MM.1S (cell line): ENCODE measurements around the gene PTPRA.

Experiments
- DNase-seq: peaks from one replicate; pipeline ENCODE4 v3.0.0-alpha.2; 2015
- H2AFZ ChIP-seq: fragments of 300-600 bp; sonication (generic); 2 replicates; pipeline ENCODE4 v1.6.0; 2016; ENCODE audit warnings: antibody characterized with exemption, low read length
- H3F3A ChIP-seq: fragments of 300-600 bp; sonication (generic); 2 replicates; pipeline ENCODE4 v1.6.1; 2016; ENCODE audit warnings: mild to moderate bottlenecking, antibody characterized with exemption, low read length, moderate library complexity, mixed read lengths; ENCODE audit not compliant: insufficient read depth
- H3K27ac ChIP-seq: fragments of 300-600 bp; sonication (generic); 2 replicates; pipeline ENCODE4 v1.5.1; 2016; ENCODE audit warnings: mild to moderate bottlenecking, low read length
- H3K27me3 ChIP-seq: fragments of 300-600 bp; sonication (generic); replicated peaks from 2 replicates; pipeline ENCODE4 v1.6.0; 2016; ENCODE audit warnings: low read length; ENCODE audit not compliant: insufficient read depth
- H3K36me3 ChIP-seq: fragments of 300-600 bp; sonication (generic); replicated peaks from 2 replicates; pipeline ENCODE4 v1.6.1; 2016; ENCODE audit warnings: mild to moderate bottlenecking, low read length, mixed read lengths; ENCODE audit not compliant: insufficient read depth
- H3K4me1 ChIP-seq: fragments of 300-600 bp; sonication (generic); 2 replicates; pipeline ENCODE4 v1.6.1; 2016; ENCODE audit warnings: low read length, mixed read lengths
- H3K4me2 ChIP-seq: fragments of 300-600 bp; sonication (generic); 2 replicates; pipeline ENCODE4 v1.6.0; 2016; ENCODE audit warnings: low read depth, low read length
- H3K4me3 ChIP-seq: fragments of 300-600 bp; sonication (generic); 2 replicates; pipeline ENCODE4 v1.5.1; 2016; ENCODE audit warnings: low read length, mixed read lengths
- H3K79me2 ChIP-seq: fragments of 300-600 bp; sonication (generic); 2 replicates; pipeline ENCODE4 v1.6.1; 2016; ENCODE audit warnings: mixed run types, low read length, mixed read lengths
- H3K9ac ChIP-seq: fragments of 300-600 bp; sonication (generic); 2 replicates; pipeline ENCODE4 v1.6.1; 2016; ENCODE audit warnings: low read length, mixed read lengths
- H3K9me2 ChIP-seq: fragments of 300-600 bp; sonication (generic); replicated peaks from 2 replicates; pipeline ENCODE4 v1.6.1; 2016; ENCODE audit warnings: mild to moderate bottlenecking, low read length, mixed read lengths; ENCODE audit not compliant: insufficient read depth
- H3K9me3 ChIP-seq: fragments of 300-600 bp; sonication (generic); replicated peaks from 2 replicates; pipeline ENCODE4 v1.6.1; 2016; ENCODE audit warnings: mild to moderate bottlenecking, low read length, mixed read lengths; ENCODE audit not compliant: insufficient read depth
- H4K20me1 ChIP-seq: fragments of 300-600 bp; sonication (generic); 2 replicates; pipeline ENCODE4 v1.6.1; 2016; ENCODE audit warnings: mild to moderate bottlenecking, low read length, moderate library complexity, mixed read lengths; ENCODE audit not compliant: insufficient read depth
- EZH2 ChIP-seq: fragments of 300-600 bp; sonication (generic); optimal IDR thresholded peaks from 2 replicates; pipeline ENCODE3; 2017; ENCODE audit warnings: low read depth, mild to moderate bottlenecking, antibody characterized with exemption, low read length, mixed read lengths
- EZH2phosphoT487 ChIP-seq: fragments of 300-600 bp; sonication (generic); IDR thresholded peaks from 2 replicates; pipeline ENCODE4 v1.6.1; 2018; ENCODE audit warnings: antibody characterized with exemption, low read length
- TF ChIP-seq, protein P1 (sequence below): fragments of 300-600 bp; sonication (generic); IDR thresholded peaks from 2 replicates; pipeline ENCODE4 v1.5.1; 2016; ENCODE audit warnings: antibody characterized with exemption, low read length, mixed read lengths

Gene PTPRA

DNA sequence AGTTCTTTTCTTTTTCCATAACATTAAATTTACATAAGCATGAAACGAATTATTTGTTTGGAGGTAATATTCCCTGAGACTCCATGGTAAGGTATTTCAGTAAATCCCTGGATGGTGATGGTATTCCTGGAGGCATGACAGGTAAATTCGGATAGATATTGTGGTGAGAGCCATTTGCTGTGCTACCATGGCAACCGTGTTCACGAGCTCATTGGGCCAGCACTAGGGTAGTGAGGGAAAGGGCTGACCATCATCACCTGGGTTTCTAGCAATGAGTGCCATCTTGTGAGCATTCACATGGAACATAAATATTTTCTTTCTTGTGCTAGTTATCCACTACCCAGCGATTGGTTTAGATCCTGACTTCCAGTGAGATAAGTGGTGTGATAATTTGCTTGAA lies 118.3 kb downstream of the PTPRA start:
- no peaks in the 10 kb centered on the region for H3K79me2 ChIP-seq
- H3K4me2 ChIP-seq: no peak overlapping the region
- TF ChIP-seq EZH2: no peak
- no peak for TF ChIP-seq EZH2phosphoT487
- TF ChIP-seq, protein P1, sequence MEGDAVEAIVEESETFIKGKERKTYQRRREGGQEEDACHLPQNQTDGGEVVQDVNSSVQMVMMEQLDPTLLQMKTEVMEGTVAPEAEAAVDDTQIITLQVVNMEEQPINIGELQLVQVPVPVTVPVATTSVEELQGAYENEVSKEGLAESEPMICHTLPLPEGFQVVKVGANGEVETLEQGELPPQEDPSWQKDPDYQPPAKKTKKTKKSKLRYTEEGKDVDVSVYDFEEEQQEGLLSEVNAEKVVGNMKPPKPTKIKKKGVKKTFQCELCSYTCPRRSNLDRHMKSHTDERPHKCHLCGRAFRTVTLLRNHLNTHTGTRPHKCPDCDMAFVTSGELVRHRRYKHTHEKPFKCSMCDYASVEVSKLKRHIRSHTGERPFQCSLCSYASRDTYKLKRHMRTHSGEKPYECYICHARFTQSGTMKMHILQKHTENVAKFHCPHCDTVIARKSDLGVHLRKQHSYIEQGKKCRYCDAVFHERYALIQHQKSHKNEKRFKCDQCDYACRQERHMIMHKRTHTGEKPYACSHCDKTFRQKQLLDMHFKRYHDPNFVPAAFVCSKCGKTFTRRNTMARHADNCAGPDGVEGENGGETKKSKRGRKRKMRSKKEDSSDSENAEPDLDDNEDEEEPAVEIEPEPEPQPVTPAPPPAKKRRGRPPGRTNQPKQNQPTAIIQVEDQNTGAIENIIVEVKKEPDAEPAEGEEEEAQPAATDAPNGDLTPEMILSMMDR: no peak
- no peak overlapping the region for H2AFZ ChIP-seq
- no peaks in the 10 kb centered on the region for H4K20me1 ChIP-seq
- no peaks in the 10 kb centered on the region for H3K9me3 ChIP-seq
- DNase-seq: no peak
- H3K27me3 ChIP-seq: no peaks in the 10 kb centered on the region
- no peak overlapping the region for H3K27ac ChIP-seq
- H3K4me1 ChIP-seq: no peaks in the 10 kb centered on the region
- no peak overlapping the region for H3K4me3 ChIP-seq
- H3F3A ChIP-seq: no peaks in the 10 kb centered on the region
- no peak overlapping the region for H3K9ac ChIP-seq
- no peaks in the 10 kb centered on the region for H3K9me2 ChIP-seq
- H3K36me3 ChIP-seq: peaks cover 6% of the 10 kb centered on the region; the same call in 1 of the 2 replicates

DNA sequence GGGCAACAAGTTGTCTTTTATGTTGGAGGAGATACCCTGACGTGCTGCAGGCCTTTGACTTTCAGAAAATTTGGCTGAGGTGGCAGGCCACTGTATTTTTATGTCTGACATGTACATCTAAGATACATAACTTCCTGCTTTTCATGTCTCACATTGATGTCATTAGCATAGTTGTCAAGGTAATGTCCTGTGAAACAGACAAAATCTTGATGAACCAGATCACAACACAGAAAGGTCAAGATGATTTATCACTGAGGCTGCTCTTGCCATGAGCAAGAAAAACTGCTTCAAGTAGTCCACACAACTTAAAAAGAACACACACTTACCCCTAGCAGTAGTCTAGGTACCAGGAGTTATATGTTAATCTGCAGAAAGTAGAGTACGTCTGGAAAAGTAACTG lies 120.0 kb downstream of the PTPRA start:
- Histone ChIP-seq H3K4me2 (no peak overlapping the region), H3K9me3 (no peaks in the 10 kb centered on the region), H4K20me1 (no peaks in the 10 kb centered on the region), H3K9me2 (no peaks in the 10 kb centered on the region), H3K36me3 (peaks cover 6% of the 10 kb centered on the region; the same call in 1 of the 2 replicates), H3K27me3 (no peaks in the 10 kb centered on the region), H3F3A (no peaks in the 10 kb centered on the region), H3K9ac (no peak overlapping the region), H3K4me1 (no peaks in the 10 kb centered on the region), H3K27ac (no peak overlapping the region), H3K79me2 (no peaks in the 10 kb centered on the region), H2AFZ (no peak overlapping the region), H3K4me3 (no peak overlapping the region)
- TF ChIP-seq EZH2phosphoT487: no peak
- no peak for TF ChIP-seq EZH2
- TF ChIP-seq, protein P1: no peak
- no peak for DNase-seq

DNA sequence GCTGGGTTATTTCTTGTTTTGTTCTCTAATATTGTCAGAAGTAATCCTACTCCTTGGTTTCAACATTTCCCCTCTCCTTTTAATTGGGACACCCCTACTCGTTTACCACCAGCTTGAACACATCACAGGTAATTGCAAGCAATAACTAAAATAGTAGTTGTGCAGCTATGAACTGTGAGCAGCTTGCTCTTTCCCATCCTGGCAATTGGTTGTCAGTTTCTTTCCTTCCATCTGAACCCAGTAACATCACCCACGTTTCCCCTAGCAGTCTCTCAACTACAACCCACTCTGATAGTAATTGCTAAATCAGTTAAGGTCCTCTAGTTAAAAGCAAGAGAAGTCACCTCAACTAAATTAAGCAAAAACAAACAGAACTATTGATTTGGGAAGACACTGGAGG lies 122.5 kb downstream of the PTPRA start:
- Histone ChIP-seq H3K4me2 (no peak overlapping the region), H2AFZ (no peak overlapping the region), H3K79me2 (no peaks in the 10 kb centered on the region), H3K36me3 (0 out of 2 replicates have a peak, but pooled peaks cover 2% of the 10 kb centered on the region), H3K27ac (no peak overlapping the region), H3K9me3 (no peaks in the 10 kb centered on the region), H3K27me3 (no peaks in the 10 kb centered on the region), H3K4me1 (no peaks in the 10 kb centered on the region), H3K9me2 (no peaks in the 10 kb centered on the region), H4K20me1 (no peaks in the 10 kb centered on the region), H3F3A (no peaks in the 10 kb centered on the region), H3K4me3 (no peak overlapping the region), H3K9ac (no peak overlapping the region)
- DNase-seq: no peak
- TF ChIP-seq EZH2phosphoT487 (no peak), EZH2 (no peak)
- TF ChIP-seq, protein P1: no peak
